Neuronal stem cell (in vitro differentiated cells): ENCODE data around the gene IPO13.

ENCODE experiments used
- DNase-seq: peaks from one replicate; pipeline ENCODE4 v3.0.0-alpha.2; 2013; ENCODE audit warnings: low spot score
- H2AFZ ChIP-seq: one replicate; pipeline ENCODE4 v1.6.1; 2013; ENCODE audit warnings: mild to moderate bottlenecking, low read length, inconsistent platforms
- H2AK5ac ChIP-seq: 2 replicates; pipeline ENCODE4 v1.6.1; 2013; ENCODE audit warnings: low read depth, mild to moderate bottlenecking, inconsistent platforms, low read length, moderate library complexity, mixed read lengths
- H2BK120ac ChIP-seq: 2 replicates; pipeline ENCODE4 v1.6.1; 2013; ENCODE audit warnings: low read depth, mild to moderate bottlenecking, inconsistent platforms, low read length, moderate library complexity, mixed read lengths
- H2BK12ac ChIP-seq: one replicate; pipeline ENCODE4 v1.6.1; 2013; ENCODE audit warnings: low read length, inconsistent platforms
- H2BK15ac ChIP-seq: 2 replicates; pipeline ENCODE4 v1.6.1; 2013; ENCODE audit warnings: mild to moderate bottlenecking, low read length, inconsistent platforms, mixed read lengths
- H2BK5ac ChIP-seq: one replicate; pipeline ENCODE4 v1.6.1; 2013; ENCODE audit warnings: inconsistent platforms, mild to moderate bottlenecking, low read length, moderate library complexity
- H3K14ac ChIP-seq: one replicate; pipeline ENCODE4 v1.6.1; 2013; ENCODE audit warnings: low read length, inconsistent platforms
- H3K18ac ChIP-seq: 2 replicates; pipeline ENCODE4 v1.6.1; 2013; ENCODE audit warnings: low read length, inconsistent platforms
- H3K23ac ChIP-seq: 2 replicates; pipeline ENCODE4 v1.6.1; 2013; ENCODE audit warnings: low read depth, mild to moderate bottlenecking, mixed read lengths, low read length, inconsistent platforms; ENCODE audit not compliant: poor library complexity
- H3K27ac ChIP-seq: replicated peaks from 3 replicates; pipeline ENCODE4 v1.5.1; 2013; ENCODE audit warnings: low read length, inconsistent platforms
- H3K27me3 ChIP-seq, 3 experiments: 2 replicates each; pipeline ENCODE4 v1.6.1; 2013; ENCODE audit warnings: low read length in 3 of 3, mild to moderate bottlenecking in 2 of 3, inconsistent platforms in 1 of 3, low read depth in 1 of 3, mixed read lengths in 1 of 3, moderate library complexity in 1 of 3; ENCODE audit not compliant: control insufficient read depth in 3 of 3, insufficient read depth in 3 of 3
- H3K36me3 ChIP-seq, 2 donors: replicated peaks in 1 of 2; 2 replicates each; pipeline ENCODE4 v1.6.1; 2013; ENCODE audit warnings: low read length in 2 of 2; ENCODE audit not compliant: control insufficient read depth in 2 of 2, insufficient read depth in 2 of 2
- H3K4ac ChIP-seq: 2 replicates; pipeline ENCODE4 v1.6.1; 2013; ENCODE audit warnings: inconsistent platforms, mild to moderate bottlenecking, low read length, moderate library complexity
- H3K4me1 ChIP-seq, 2 donors: 1 replicate in 1 of 2; 2 replicates in 1 of 2; pipeline ENCODE4 v1.6.1; 2013; ENCODE audit warnings: low read length in 2 of 2, low read depth in 1 of 2; ENCODE audit not compliant: control insufficient read depth in 2 of 2, insufficient read depth in 1 of 2
- H3K4me2 ChIP-seq: one replicate; pipeline ENCODE4 v1.6.1; 2013; ENCODE audit warnings: mild to moderate bottlenecking, low read length, inconsistent platforms; ENCODE audit not compliant: insufficient read depth, poor library complexity, severe bottlenecking
- H3K4me3 ChIP-seq, 2 donors: 2 replicates each; pipeline ENCODE4 v1.5.1; 2013; ENCODE audit warnings: low read length in 2 of 2, mild to moderate bottlenecking in 2 of 2, inconsistent platforms in 1 of 2, moderate library complexity in 1 of 2
- H3K79me1 ChIP-seq: one replicate; pipeline ENCODE4 v1.6.1; 2013; ENCODE audit warnings: low read depth, mild to moderate bottlenecking, inconsistent platforms, low read length, moderate library complexity
- H3K9ac ChIP-seq: one replicate; pipeline ENCODE4 v1.6.1; 2013; ENCODE audit warnings: mild to moderate bottlenecking, low read depth, low read length, inconsistent platforms; ENCODE audit not compliant: poor library complexity
- H3K9me3 ChIP-seq, 2 donors: replicated peaks in 1 of 2; 2 replicates each; pipeline versions ENCODE3 to v1.6.1; 2013; ENCODE audit warnings: low read length in 2 of 2, mild to moderate bottlenecking in 2 of 2, inconsistent platforms in 1 of 2, low read depth in 1 of 2, mixed read lengths in 1 of 2, moderate library complexity in 1 of 2; ENCODE audit not compliant: control insufficient read depth in 2 of 2, insufficient read depth in 1 of 2
- H4K8ac ChIP-seq: one replicate; pipeline ENCODE4 v1.6.1; 2013; ENCODE audit warnings: low read depth, mild to moderate bottlenecking, inconsistent platforms, low read length, moderate library complexity
- H4K91ac ChIP-seq: one replicate; pipeline ENCODE4 v1.6.1; 2013; ENCODE audit warnings: low read length, low read depth, mild to moderate bottlenecking, inconsistent platforms; ENCODE audit not compliant: poor library complexity
- WGBS, 2 donors: extraction: QIAGEN DNeasy Blood & Tissue Kit; methylation state at CpG; one replicate each; pipeline ENCODE4 v1.1.7; 2013; ENCODE audit warnings: missing lambda C conversion rate in 2 of 2, mixed read lengths in 1 of 2; ENCODE audit not compliant: insufficient read length in 2 of 2, insufficient replicate concordance in 1 of 2; ENCODE audit errors: extremely low coverage in 2 of 2; 5-methylcytosine and 5-hydroxymethylcytosine counted together

IPO13 gene

DNA sequence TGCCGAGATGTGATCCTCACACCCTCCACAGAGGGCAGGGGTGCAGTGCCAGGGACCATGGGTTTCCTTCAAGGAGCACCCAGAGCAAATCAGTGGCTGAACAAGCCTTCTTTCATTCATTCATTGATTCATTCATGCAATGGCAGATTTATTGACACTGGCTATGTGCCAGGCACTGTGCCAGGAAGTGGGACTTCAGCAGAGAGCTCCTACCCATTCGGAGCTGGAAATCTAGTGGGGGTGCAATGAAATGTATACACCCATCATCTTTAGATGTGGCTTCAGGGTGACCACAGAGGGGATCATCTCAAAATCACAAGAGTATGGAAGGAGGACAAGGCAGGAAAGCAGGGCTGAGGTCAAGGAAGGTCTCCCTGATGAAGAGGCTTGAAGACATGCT lies 65.7 kb downstream of the IPO13 start:
- H2BK5ac ChIP-seq, result no peak overlapping the region
- no peak overlapping the region for H3K4ac ChIP-seq
- no peak overlapping the region for H3K18ac ChIP-seq
- H3K27ac ChIP-seq, result no peak overlapping the region
- H4K8ac ChIP-seq, result no peak overlapping the region
- no peak overlapping the region for H2BK12ac ChIP-seq
- no peak overlapping the region for H2AFZ ChIP-seq
- no peak overlapping the region for H4K91ac ChIP-seq
- peaks cover 18 to 26% of the 10 kb centered on the region in 2 donors for H3K4me1 ChIP-seq
- no peak overlapping the region for H2AK5ac ChIP-seq
- peaks cover 0 to 11% of the 10 kb centered on the region in 2 donors for H3K36me3 ChIP-seq
- H3K9me3 ChIP-seq, result no peaks in the 10 kb centered on the region
- no peak overlapping the region for H3K23ac ChIP-seq
- no peak overlapping the region for H3K4me3 ChIP-seq
- DNase-seq, result no peak
- no peak overlapping the region for H3K9ac ChIP-seq
- H3K14ac ChIP-seq, result no peak overlapping the region
- no peaks in the 10 kb centered on the region for H3K27me3 ChIP-seq
- no peak overlapping the region for H2BK15ac ChIP-seq
- H3K79me1 ChIP-seq, result peaks cover 5% of the 10 kb centered on the region
- H3K4me2 ChIP-seq, result no peak overlapping the region
- H2BK120ac ChIP-seq, result no peak overlapping the region
- no CpG with 5 or more reads among the region's 2 CpGs for WGBS, 2 donors

DNA sequence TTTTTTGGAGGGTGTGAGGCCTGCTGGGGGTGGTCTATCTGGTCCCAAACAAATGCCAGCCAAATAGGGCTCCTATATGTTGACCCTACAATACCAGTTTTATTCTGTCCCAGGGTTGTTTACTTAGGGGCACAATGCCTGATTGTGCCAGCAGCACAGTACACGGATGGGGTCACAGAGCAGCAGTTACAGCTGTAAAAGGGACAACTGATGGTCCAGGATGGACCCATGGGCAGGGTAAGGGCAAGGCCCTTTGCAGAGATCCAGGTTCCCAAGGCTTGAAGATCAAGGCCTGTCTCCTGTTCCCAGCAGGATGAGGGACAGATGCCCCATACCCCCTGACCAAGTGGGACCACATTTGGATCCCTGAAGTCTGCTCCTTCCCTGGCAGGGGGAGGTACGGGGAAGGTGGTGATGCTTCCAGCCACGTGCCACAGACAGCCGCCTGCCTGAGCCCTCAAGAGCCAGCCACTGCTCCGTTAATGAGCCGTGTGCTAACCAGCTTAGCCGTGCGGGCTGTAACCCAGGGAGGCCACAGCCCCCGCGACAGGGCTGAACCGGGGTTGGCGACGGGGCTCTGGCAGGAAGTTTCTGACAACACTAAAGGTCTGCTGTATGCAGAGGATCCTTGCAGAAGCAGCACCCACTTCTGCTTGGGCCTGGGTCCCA lies 66.3 kb downstream of the IPO13 start:
- H2BK5ac ChIP-seq, result no peak overlapping the region
- H3K4me1 ChIP-seq, result peaks cover 23 to 29% of the 10 kb centered on the region in 2 donors
- no peaks in the 10 kb centered on the region for H3K9me3 ChIP-seq
- peaks cover 5% of the 10 kb centered on the region for H3K79me1 ChIP-seq
- no CpG with 5 or more reads among the region's 13 CpGs for WGBS, 2 donors
- H3K27ac ChIP-seq, result no peak overlapping the region
- H3K4me3 ChIP-seq, result no peak overlapping the region
- no peak overlapping the region for H2BK15ac ChIP-seq
- H3K4me2 ChIP-seq, result no peak overlapping the region
- H3K23ac ChIP-seq, result no peak overlapping the region
- no peak overlapping the region for H4K8ac ChIP-seq
- peak overlapping the region; percentile 30 for H3K18ac ChIP-seq
- H3K14ac ChIP-seq, result no peak overlapping the region
- no peak overlapping the region for H3K4ac ChIP-seq
- H4K91ac ChIP-seq, result no peak overlapping the region
- no peak overlapping the region for H2BK12ac ChIP-seq
- no peaks in the 10 kb centered on the region for H3K27me3 ChIP-seq
- H2AK5ac ChIP-seq, result no peak overlapping the region
- no peak overlapping the region for H3K9ac ChIP-seq
- peaks cover 0 to 12% of the 10 kb centered on the region in 2 donors for H3K36me3 ChIP-seq
- H2AFZ ChIP-seq, result no peak overlapping the region
- DNase-seq, result no peak
- H2BK120ac ChIP-seq, result no peak overlapping the region

DNA sequence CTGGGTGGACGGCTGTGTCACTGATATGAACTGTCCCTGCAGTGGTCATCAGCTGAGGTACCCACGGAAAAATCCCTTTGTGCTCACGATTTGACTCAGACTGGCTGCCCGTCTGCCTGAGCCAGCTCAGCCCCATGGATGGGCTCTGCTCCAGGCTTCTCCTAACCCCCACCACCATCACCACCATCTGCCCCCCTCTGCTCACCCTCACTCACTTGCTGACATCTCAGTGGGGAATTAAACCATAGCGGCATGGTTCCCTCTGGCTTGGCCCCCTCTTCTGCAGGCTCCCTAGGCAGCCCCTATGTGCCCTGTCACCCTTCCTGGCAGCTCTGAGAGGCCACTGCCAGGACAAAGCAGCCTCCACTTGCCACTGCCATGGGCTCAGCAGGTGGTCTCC lies 67.2 kb downstream of the IPO13 start:
- Histone ChIP-seq H3K23ac (no peak overlapping the region), H2AFZ (no peak overlapping the region), H4K8ac (no peak overlapping the region), H3K9ac (no peak overlapping the region), H3K36me3 (peaks cover 0 to 9% of the 10 kb centered on the region in 2 donors), H3K4me1 (peaks cover 23 to 29% of the 10 kb centered on the region in 2 donors), H3K18ac (no peak overlapping the region), H3K4ac (no peak overlapping the region), H3K4me3 (peak overlapping the region in 1 of 2 donors; percentile 42), H3K27ac (no peak overlapping the region), H3K4me2 (no peak overlapping the region), H3K9me3 (no peaks in the 10 kb centered on the region), H4K91ac (no peak overlapping the region), H3K79me1 (peaks cover 5% of the 10 kb centered on the region), H3K27me3 (no peaks in the 10 kb centered on the region), H2BK12ac (no peak overlapping the region), H3K14ac (no peak overlapping the region), H2BK120ac (no peak overlapping the region), H2BK15ac (no peak overlapping the region), H2AK5ac (no peak overlapping the region), H2BK5ac (no peak overlapping the region)
- no CpG with 5 or more reads among the region's 5 CpGs for WGBS, 2 donors
- DNase-seq, result no peak

DNA sequence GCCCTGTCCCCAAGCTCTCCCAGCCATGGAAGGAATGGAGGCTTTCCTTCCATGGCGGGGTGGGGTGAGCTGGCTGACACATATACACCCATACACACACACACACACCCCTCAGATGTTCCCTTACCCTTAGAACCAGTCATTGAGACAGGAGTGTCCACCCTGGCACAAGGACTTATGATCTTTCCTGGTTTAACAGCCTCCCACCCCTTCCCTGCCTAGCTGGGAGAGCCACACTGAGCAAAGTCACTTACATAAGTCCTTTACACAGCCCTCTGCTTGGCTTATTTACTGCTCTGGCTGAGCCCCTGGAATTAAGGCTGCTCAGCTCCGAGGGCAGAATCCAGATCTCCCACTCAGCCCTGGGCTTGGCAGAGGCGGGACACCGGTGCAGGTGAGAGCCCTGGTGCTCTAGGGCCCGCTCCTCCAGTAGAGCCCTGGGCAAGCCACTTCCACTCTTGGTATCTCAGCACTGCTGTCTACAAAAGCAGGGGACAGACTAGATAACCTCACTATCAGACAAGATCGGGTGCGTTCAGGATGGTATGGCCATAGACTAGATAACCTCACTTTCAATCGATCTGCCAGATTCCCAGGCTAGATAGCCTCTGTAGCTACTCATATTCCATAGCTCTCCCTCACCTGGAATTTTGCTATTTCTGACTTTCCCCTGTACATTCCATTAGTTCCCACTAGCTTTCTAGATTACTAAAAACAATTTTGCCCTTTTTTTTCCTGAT lies 67.8 kb downstream of the IPO13 start:
- DNase-seq, result no peak
- peak overlapping the region; percentile 26 for H2AFZ ChIP-seq
- H3K18ac ChIP-seq, result peak overlapping the region; percentile 67
- H3K4me3 ChIP-seq, result peak overlapping the region in 1 of 2 donors; percentile 42
- peaks cover 5% of the 10 kb centered on the region for H3K79me1 ChIP-seq
- no peak overlapping the region for H3K4ac ChIP-seq
- peaks cover 27 to 32% of the 10 kb centered on the region in 2 donors for H3K4me1 ChIP-seq
- no peak overlapping the region for H2BK5ac ChIP-seq
- H2BK15ac ChIP-seq, result no peak overlapping the region
- H3K14ac ChIP-seq, result no peak overlapping the region
- no peak overlapping the region for H2BK12ac ChIP-seq
- H4K91ac ChIP-seq, result no peak overlapping the region
- H3K36me3 ChIP-seq, result peaks cover 0 to 9% of the 10 kb centered on the region in 2 donors
- H4K8ac ChIP-seq, result no peak overlapping the region
- H2AK5ac ChIP-seq, result no peak overlapping the region
- no peak overlapping the region for H3K23ac ChIP-seq
- H2BK120ac ChIP-seq, result no peak overlapping the region
- no peak overlapping the region for H3K4me2 ChIP-seq
- no peaks in the 10 kb centered on the region for H3K27me3 ChIP-seq
- no CpG with 5 or more reads among the region's 8 CpGs for WGBS, 2 donors
- H3K9ac ChIP-seq, result peak overlapping the region; percentile 25
- no peaks in the 10 kb centered on the region for H3K9me3 ChIP-seq
- no peak overlapping the region for H3K27ac ChIP-seq
